GM18951 (cell line): ENCODE data around the gene GALC.

Experiments
- POLR2A ChIP-seq: IDR thresholded peaks from 4 replicates; pipeline ENCODE4 v1.6.1; 2011; ENCODE audit warnings: mild to moderate bottlenecking; ENCODE audit not compliant: insufficient read length, insufficient read depth; ENCODE audit errors: extremely low read depth
- in situ Hi-C: fragments of 300-500 bp; cut with MboI; formaldehyde crosslinking; loops from one replicate; pipeline ENCODE4 v1.12.0; 2022; ENCODE audit warnings: low sequenced_read_pairs, mixed read lengths, inconsistent platforms; ENCODE audit not compliant: unreplicated experiment

Gene GALC

GRCh38 chr14:87999277-87999676, 6.3 kb upstream of the GALC start:
- in situ Hi-C loops = no loop called here

GRCh38 chr14:87998482-87998881, 5.5 kb upstream of the GALC start:
- TF ChIP-seq POLR2A = no peak
- in situ Hi-C loops = no loop called here

More at GRCh38 chr14:87999277-87999676, 6.3 kb upstream of the GALC start:
- no peak for TF ChIP-seq POLR2A

- in situ Hi-C loops = no loop called here
- no peak for TF ChIP-seq POLR2A
Observed at GRCh38 chr14:87996291-87996592, 3.3 kb upstream of the GALC start.

- no peak for TF ChIP-seq POLR2A
- in situ Hi-C loops = no loop called here
Observed at GRCh38 chr14:87995500-87996290, 2.7 kb upstream of the GALC start.

- in situ Hi-C loops = no loop called here
- TF ChIP-seq POLR2A = no peak
Observed at GRCh38 chr14:87994974-87995373, 2.0 kb upstream of the GALC start.

GRCh38 chr14:87992346-87992717, 650 bp downstream of the GALC start:
- no peak for TF ChIP-seq POLR2A
- in situ Hi-C loops = no loop called here

GRCh38 chr14:87990682-87991081, 2.3 kb downstream of the GALC start:
- TF ChIP-seq POLR2A = no peak
- in situ Hi-C loops = no loop called here

- in situ Hi-C loops = no loop called here
- no peak for TF ChIP-seq POLR2A
Observed at GRCh38 chr14:87989956-87990299, 3.1 kb downstream of the GALC start.

- in situ Hi-C loops = no loop called here
Observed at GRCh38 chr14:87989221-87989955, 3.6 kb downstream of the GALC start.

GRCh38 chr14:87979689-87980088, 13.3 kb downstream of the GALC start:
- no peak for TF ChIP-seq POLR2A
- in situ Hi-C loops = no loop called here

More at GRCh38 chr14:87989221-87989955, 3.6 kb downstream of the GALC start:
- no peak for TF ChIP-seq POLR2A

GRCh38 chr14:87975636-87976035, 17.3 kb downstream of the GALC start:
- in situ Hi-C loops = no loop called here
- no peak for TF ChIP-seq POLR2A

- in situ Hi-C loops = no loop called here
- TF ChIP-seq POLR2A = no peak
Observed at GRCh38 chr14:87971010-87971409, 22.0 kb downstream of the GALC start.

GRCh38 chr14:87967496-87967895, 25.5 kb downstream of the GALC start:
- in situ Hi-C loops = no loop called here
- no peak for TF ChIP-seq POLR2A

- no peak for TF ChIP-seq POLR2A
- in situ Hi-C loops = no loop called here
Observed at GRCh38 chr14:87966816-87967215, 26.2 kb downstream of the GALC start.
